PC-3 (cell line): ENCODE results near the gene STAT5B. TPM values are rescaled to one million over a fixed set of nuclear protein-coding genes. Genes with fewer than 3 reads are reported as not detected.
"Not testable (repeated sequence)": the region's sequence is repeated elsewhere in the genome, so short reads cannot be mapped to it uniquely, and the experiment has no call there.

ENCODE experiments used
- ATAC-seq: fragments of 200-7000 bp; cut with Tn5 transposase; 2 replicates; pipeline ENCODE4 v1.9.1; 2020; ENCODE audit warnings: mild to moderate bottlenecking, moderate library complexity
- BruUV-seq: library from RNA; stranded (reverse); fragments of 400-500 nt; replicated peaks from 2 replicates; lab custom pipeline; 2021; lab: Mats Ljungman, UMichigan
- CTCF ChIA-PET: fragments of 300-600 bp; sonication (Branson Sonifier 250); formaldehyde crosslinking; loops from one replicate; lab custom pipeline; 2022; ENCODE audit warnings: antibody characterized with exemption; lab: Charles Lee
- POLR2A ChIA-PET: fragments of 300-600 bp; sonication (Branson Sonifier 250); formaldehyde crosslinking; loops from one replicate; lab custom pipeline; 2022; ENCODE audit warnings: antibody characterized with exemption; ENCODE audit not compliant: unreplicated experiment; lab: Charles Lee
- DNase-seq: peaks from one replicate; pipeline ENCODE4 v3.0.0-alpha.2; 2015
- H2AFZ ChIP-seq: fragments of 300-600 bp; sonication (generic); 2 replicates; pipeline ENCODE4 v1.6.0; 2016; ENCODE audit warnings: antibody characterized with exemption, low read length
- H3F3A ChIP-seq: fragments of 300-600 bp; sonication (generic); one replicate; pipeline ENCODE4 v1.6.0; 2017; ENCODE audit warnings: antibody characterized with exemption, low read length, control low read depth, mild to moderate bottlenecking; ENCODE audit not compliant: unreplicated experiment
- H3K27ac ChIP-seq: fragments of 300-600 bp; sonication (generic); 2 replicates; pipeline ENCODE4 v1.5.1; 2016; ENCODE audit warnings: mild to moderate bottlenecking, low read length
- H3K27me3 ChIP-seq: fragments of 300-600 bp; sonication (generic); 2 replicates; pipeline ENCODE4 v1.6.1; 2016; ENCODE audit warnings: low read length, mixed read lengths
- H3K36me3 ChIP-seq: fragments of 300-600 bp; sonication (generic); 2 replicates; pipeline ENCODE4 v1.6.1; 2016; ENCODE audit warnings: low read depth, mixed run types, low read length, mixed read lengths
- H3K4me1 ChIP-seq: fragments of 300-600 bp; sonication (generic); 2 replicates; pipeline ENCODE4 v1.5.1; 2016; ENCODE audit warnings: low read length; ENCODE audit not compliant: insufficient read depth
- H3K4me2 ChIP-seq: fragments of 300-600 bp; sonication (generic); 2 replicates; pipeline ENCODE4 v1.6.0; 2016; ENCODE audit warnings: low read length
- H3K4me3 ChIP-seq: fragments of 300-600 bp; sonication (generic); 2 replicates; pipeline ENCODE4 v1.5.1; 2016; ENCODE audit warnings: mild to moderate bottlenecking, low read length, mixed read lengths
- H3K79me2 ChIP-seq: fragments of 300-600 bp; sonication (generic); 2 replicates; pipeline ENCODE4 v1.6.1; 2017; ENCODE audit warnings: low read length, mixed read lengths
- H3K9ac ChIP-seq: fragments of 300-600 bp; sonication (generic); 2 replicates; pipeline ENCODE4 v1.6.0; 2016; ENCODE audit warnings: mild to moderate bottlenecking, low read length
- H3K9me2 ChIP-seq: fragments of 300-600 bp; sonication (generic); replicated peaks from 2 replicates; pipeline ENCODE4 v1.6.1; 2016; ENCODE audit warnings: mixed run types, low read length, mixed read lengths
- H3K9me3 ChIP-seq: fragments of 300-600 bp; sonication (generic); 2 replicates; pipeline ENCODE4 v1.6.1; 2016; ENCODE audit warnings: low read length, mixed read lengths
- H4K20me1 ChIP-seq: fragments of 300-600 bp; sonication (generic); 2 replicates; pipeline ENCODE4 v1.6.1; 2016; ENCODE audit warnings: low read length, mixed read lengths
- CTCF ChIP-seq: fragments of 300-600 bp; sonication (generic); conservative IDR thresholded peaks from 2 replicates; pipeline ENCODE4 v1.5.1; 2017; ENCODE audit warnings: antibody characterized with exemption, low read depth, mild to moderate bottlenecking, low read length
- EZH2 ChIP-seq: fragments of 300-600 bp; sonication (generic); IDR thresholded peaks from one replicate; pipeline ENCODE4 v1.6.1; 2017; ENCODE audit warnings: antibody characterized with exemption, mild to moderate bottlenecking, low read length; ENCODE audit not compliant: unreplicated experiment
- EZH2phosphoT487 ChIP-seq: fragments of 300-600 bp; sonication (generic); IDR thresholded peaks from 2 replicates; pipeline ENCODE4 v1.6.1; 2018; ENCODE audit warnings: mild to moderate bottlenecking, antibody characterized with exemption, low read length, borderline replicate concordance
- intact Hi-C: fragments of 100-400 bp; cut with micrococcal nuclease; formaldehyde crosslinking; loops from 2 replicates; pipeline ENCODE4 v1.9.0; 2023
- total RNA-seq: library from RNA; depleted of rRNA; stranded (reverse); fragments of >200 nt; gene quantifications from 2 replicates; pipeline ENCODE4 v1.2.3, GENCODE V29; 2014

The STAT5B gene
- total RNA-seq, 1 experiment from 2014 or later, result not detected

GRCh38 chr17:42187833-42188232 is 88.4 kb downstream of the STAT5B start:
- DNase-seq, result no peak
- no peak overlapping the region for H2AFZ ChIP-seq
- H3K4me2 ChIP-seq, result no peak overlapping the region
- CTCF ChIA-PET, result no interaction called here
- POLR2A ChIA-PET, result no interaction called here
- H3K4me3 ChIP-seq, result no peak overlapping the region
- no peaks in the 10 kb centered on the region for H3K9me2 ChIP-seq
- no peaks in the 10 kb centered on the region for H3K79me2 ChIP-seq
- H3K9me3 ChIP-seq, result no peaks in the 10 kb centered on the region
- H3K27me3 ChIP-seq, result no peaks in the 10 kb centered on the region
- H4K20me1 ChIP-seq, result no peaks in the 10 kb centered on the region
- H3K27ac ChIP-seq, result no peak overlapping the region
- intact Hi-C loops, result no loop called here
- no peaks in the 10 kb centered on the region for H3K4me1 ChIP-seq
- BruUV-seq, result no TSS peak
- ATAC-seq, result no peak
- H3K9ac ChIP-seq, result no peak overlapping the region
- no peaks in the 10 kb centered on the region for H3F3A ChIP-seq
- TF ChIP-seq CTCF (no peak), EZH2phosphoT487 (no peak), EZH2 (no peak)
- no peaks in the 10 kb centered on the region for H3K36me3 ChIP-seq

- H3K4me2 ChIP-seq, DNase-seq, CTCF ChIA-PET, H3K79me2 ChIP-seq, H3K27ac ChIP-seq, POLR2A ChIA-PET, H3K9me3 ChIP-seq, H2AFZ ChIP-seq, H3K36me3 ChIP-seq, H3K27me3 ChIP-seq, H3K4me1 ChIP-seq, H3K9me2 ChIP-seq, H3K4me3 ChIP-seq, H4K20me1 ChIP-seq, intact Hi-C loops, BruUV-seq, H3F3A ChIP-seq, ATAC-seq, H3K9ac ChIP-seq: not testable (repeated sequence)
Observed at GRCh38 chr17:42186191-42186590, 90.0 kb downstream of the STAT5B start.

GRCh38 chr17:42185621-42185930 is 90.6 kb downstream of the STAT5B start:
- H3K9ac ChIP-seq, result no peak overlapping the region
- H3K4me3 ChIP-seq, result no peak overlapping the region
- no peak for ATAC-seq
- no TSS peak for BruUV-seq
- H3K27ac ChIP-seq, result no peak overlapping the region
- H3K9me3 ChIP-seq, result no peaks in the 10 kb centered on the region
- intact Hi-C loops, result no loop called here
- H3K4me2 ChIP-seq, result no peak overlapping the region
- H3F3A ChIP-seq, result no peaks in the 10 kb centered on the region
- no peak for DNase-seq
- no peaks in the 10 kb centered on the region for H3K27me3 ChIP-seq
- H3K79me2 ChIP-seq, result no peaks in the 10 kb centered on the region
- ChIA-PET POLR2A (no interaction called here), CTCF (no interaction called here)
- no peaks in the 10 kb centered on the region for H3K9me2 ChIP-seq
- no peak overlapping the region for H2AFZ ChIP-seq
- no peaks in the 10 kb centered on the region for H3K4me1 ChIP-seq
- no peaks in the 10 kb centered on the region for H4K20me1 ChIP-seq
- TF ChIP-seq EZH2, result no peak
- TF ChIP-seq CTCF, result no peak
- TF ChIP-seq EZH2phosphoT487, result no peak
- H3K36me3 ChIP-seq, result no peaks in the 10 kb centered on the region
